Ovary (tissue), 9 donors: Measurements from ENCODE around the gene GPR107. TPM values are rescaled to one million over a fixed set of nuclear protein-coding genes. Genes with fewer than 3 reads are reported as not detected.

Experiments
- DNase-seq, 5 donors: peaks; one replicate each; pipeline ENCODE4 v3.0.0-alpha.2; 2019 to 2020
- H3K27ac ChIP-seq, 2 donors: fragments of 200-600 bp; one replicate each; pipeline versions ENCODE4 v1.5.1 to v1.8.0; 2019 to 2022
- H3K27me3 ChIP-seq: fragments of 200-600 bp; one replicate; pipeline ENCODE4 v1.8.0; 2022
- H3K36me3 ChIP-seq: fragments of 200-600 bp; sonication (generic); one replicate; pipeline ENCODE4 v1.5.1; 2019
- H3K4me1 ChIP-seq: one replicate; pipeline ENCODE4 v1.8.1; 2013; ENCODE audit warnings: mild to moderate bottlenecking, moderate library complexity; ENCODE audit not compliant: insufficient read depth
- H3K4me3 ChIP-seq: fragments of 200-600 bp; sonication (generic); one replicate; pipeline ENCODE4 v1.5.1; 2017
- H3K9me3 ChIP-seq, 2 donors: fragments of 200-600 bp in 1 of 2; sonication (generic) in 1 of 2; one replicate each; pipeline versions ENCODE4 v1.5.1 to v1.8.1; 2013 to 2019; ENCODE audit warnings: mild to moderate bottlenecking in 1 of 2, moderate library complexity in 1 of 2
- CTCF ChIP-seq, 3 donors: fragments of 450-650 bp in 2 of 3; fragments of 200-600 bp in 1 of 3; IDR thresholded peaks; one replicate each; pipeline versions ENCODE4 v1.5.1 to v1.8.0; 2016 to 2022; ENCODE audit warnings: antibody characterized with exemption in 3 of 3, mild to moderate bottlenecking in 1 of 3
- EP300 ChIP-seq: sonication (generic); formaldehyde crosslinking; IDR thresholded peaks from one replicate; pipeline ENCODE4 v1.6.1; 2017; ENCODE audit warnings: antibody characterized with exemption
- POLR2A ChIP-seq: fragments of 450-650 bp; IDR thresholded peaks from one replicate; pipeline ENCODE4 v1.6.1; 2017; ENCODE audit warnings: antibody characterized with exemption, mild to moderate bottlenecking, moderate library complexity
- WGBS, 3 donors: extraction: QIAGEN DNeasy Blood & Tissue Kit in 1 of 3; methylation state at CpG; one replicate each; pipeline versions ENCODE4 v1.1.5 to v1.1.7; 2013 to 2017; 5-methylcytosine and 5-hydroxymethylcytosine counted together
- intact Hi-C, 4 donors: fragments of 100-400 bp; cut with DNase I; formaldehyde crosslinking; loops; one replicate each; pipeline versions ENCODE4 v1.11.0 to v1.15.1; 2022 to 2023
- polyA plus RNA-seq, 2 donors: library from polyadenylated mRNA; stranded (reverse); fragments of 200-250 nt in 1 of 2; fragments of 350-450 nt in 1 of 2; fragmentation: Illumina TruSeq in 1 of 2; extraction: RNeasy Lipid Tissue Mini Kit (QIAGEN cat#74804) in 1 of 2; gene quantifications; one replicate each; pipeline ENCODE4 v1.2.3, GENCODE V29; 2013 to 2014
- total RNA-seq, 7 donors: library from RNA; depleted of rRNA in 2 of 7; stranded (reverse); fragments of >200 nt in 2 of 7; fragmentation: NEBNext Ultra II Directional in 3 of 7; extraction: Animal tissue kit (Norgen Biotek cat#: 25700) in 3 of 7; gene quantifications; one replicate each; pipeline versions ENCODE4 v1.1.0 to v1.2.4, GENCODE V29; 2016 to 2023
- donor health status: DM: no; HTN: no; CAD: no; lungs with moderate emphysema.
- donor health status: DM: no; HTN: no; CAD: no.
- donor health status: Bipolar disorder and iron deficiency.
- donor health status: DM: yes; HTN: yes; CAD: no.
- donor health status: DM: no; HTN: no; CAD: no.
- donor health status: DM: yes; HTN: yes; CAD: no.

Gene GPR107
- total and polyA plus RNA-seq, 9 donors: 11.6 to 44.0 (median 28.3) TPM

- DNase-seq: no peak
- intact Hi-C loops: no loop called here
- no peaks in the 10 kb centered on the region for H3K36me3 ChIP-seq
- H3K9me3 ChIP-seq: no peaks in the 10 kb centered on the region
- no peak overlapping the region for H3K27ac ChIP-seq
- no peak for TF ChIP-seq CTCF (IDR thresholded peaks at IDR 0.05)
- no peak for TF ChIP-seq POLR2A
- no peak for TF ChIP-seq EP300
- H3K4me3 ChIP-seq: no peak overlapping the region
- 86 to 88% (median 87%) methylated on average over 4 of the region's 4 CpGs for WGBS, 3 donors
- H3K4me1 ChIP-seq: no peaks in the 10 kb centered on the region
- H3K27me3 ChIP-seq: no peaks in the 10 kb centered on the region
Measured at GRCh38 chr9:130166399-130166798, 112.7 kb downstream of the GPR107 start.

GRCh38 chr9:130167927-130168326 is 114.2 kb downstream of the GPR107 start:
- no peak for DNase-seq
- intact Hi-C loops: no loop called here
- H3K27ac ChIP-seq: no peak overlapping the region
- H3K27me3 ChIP-seq: no peaks in the 10 kb centered on the region
- H3K4me3 ChIP-seq: no peak overlapping the region
- no peaks in the 10 kb centered on the region for H3K9me3 ChIP-seq
- WGBS, 3 donors: 81 to 84% (median 81%) methylated on average over 6 of the region's 6 CpGs
- TF ChIP-seq EP300 (no peak), POLR2A (no peak), CTCF (IDR thresholded peaks at IDR 0.05) (no peak)
- H3K36me3 ChIP-seq: no peaks in the 10 kb centered on the region
- H3K4me1 ChIP-seq: peaks cover 2% of the 10 kb centered on the region

GRCh38 chr9:130171226-130172148 is 117.8 kb downstream of the GPR107 start:
- whole genome bisulfite sequencing, 3 donors: 32 to 47% (median 32%) methylated on average over 36 to 45 of the region's 45 CpGs
- peaks cover 12% of the 10 kb centered on the region for H3K4me1 ChIP-seq
- peak overlapping the region in 1 of 2 donors; percentile 25 for H3K27ac ChIP-seq
- no peaks in the 10 kb centered on the region for H3K27me3 ChIP-seq
- no peaks in the 10 kb centered on the region for H3K9me3 ChIP-seq
- intact Hi-C loops: loop anchor here in 3 of 4 donors (5.0 to 10.0 kb wide), 2 partner anchors 63 to 66 kb away; no protein-coding TSS in a partner anchor
- TF ChIP-seq EP300: no peak
- no peak for TF ChIP-seq CTCF (IDR thresholded peaks at IDR 0.05)
- TF ChIP-seq POLR2A: no peak
- no peaks in the 10 kb centered on the region for H3K36me3 ChIP-seq
- peak overlapping the region; percentile 41 for H3K4me3 ChIP-seq
- DNase-seq: no peak

DNA sequence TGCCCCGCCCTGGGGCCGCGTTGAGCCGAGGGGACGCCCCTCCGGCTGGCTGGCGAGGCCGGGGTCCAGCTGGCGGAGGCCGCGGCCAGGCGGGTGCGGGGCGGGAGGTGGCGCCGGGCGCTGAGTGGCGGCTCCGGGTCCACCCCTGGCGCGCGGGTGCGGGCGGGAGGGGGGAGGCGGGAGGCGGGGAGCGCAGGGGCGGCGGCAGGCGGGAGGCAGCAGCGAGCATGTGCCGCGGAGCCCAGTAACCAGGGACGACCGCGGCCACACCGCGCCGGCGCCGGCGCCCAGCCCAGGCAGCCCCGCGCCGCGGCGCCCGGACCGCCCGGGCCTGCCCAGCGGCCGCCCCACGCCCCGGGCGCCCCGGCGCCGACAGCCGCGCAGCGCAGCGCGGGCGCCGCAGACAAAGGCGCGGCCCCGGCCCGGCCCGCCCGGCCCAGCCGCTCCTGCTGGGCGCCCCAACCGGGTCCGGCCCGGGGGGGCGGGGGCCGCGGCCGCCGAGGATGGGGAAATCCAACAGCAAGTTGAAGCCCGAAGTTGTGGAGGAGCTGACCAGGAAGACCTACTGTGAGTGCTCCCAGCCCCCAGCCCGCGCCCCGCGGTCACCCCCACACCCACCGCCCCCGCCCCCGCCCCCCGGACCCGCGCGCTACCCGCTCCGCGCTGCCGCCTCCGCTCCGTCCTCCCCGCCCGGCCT is 118.6 kb downstream of the GPR107 start, which contains the start of gene NCS1:
Gene NCS1, plus strand, starts transcription at position 244 of the 697 bp plus-strand sequence. Its CDS starts 260 bp downstream, at position 504.
- no peaks in the 10 kb centered on the region for H3K9me3 ChIP-seq
- DNase-seq: peak; percentile 74 to 89 (median 85)
- H3K27ac ChIP-seq: peak within 1 kb of the TSS in 1 of 2 donors; percentile 81
- H3K36me3 ChIP-seq: no peaks in the 10 kb centered on the region
- 0 to 2% (median 1%) methylated on average over 38 to 99 of the region's 101 CpGs for WGBS, 3 donors
- TF ChIP-seq CTCF (IDR thresholded peaks at IDR 0.05) (no peak), POLR2A (no peak), EP300 (no peak)
- H3K4me3 ChIP-seq: peak within 1 kb of the TSS; percentile 64
- H3K27me3 ChIP-seq: no peaks in the 10 kb centered on the region
- peaks cover 12% of the 10 kb centered on the region for H3K4me1 ChIP-seq
- intact Hi-C loops: loop anchor here in 3 of 4 donors (5.0 to 10.0 kb wide), 2 partner anchors 62 to 65 kb away; no protein-coding TSS in a partner anchor
